T-helper 22 cell (primary cell): ENCODE measurements around the gene ARL2.

Experiments
- DNase-seq: peaks from one replicate; pipeline ENCODE4 v3.0.0-alpha.2; 2020; ENCODE audit warnings: low read depth

ARL2 gene

DNA sequence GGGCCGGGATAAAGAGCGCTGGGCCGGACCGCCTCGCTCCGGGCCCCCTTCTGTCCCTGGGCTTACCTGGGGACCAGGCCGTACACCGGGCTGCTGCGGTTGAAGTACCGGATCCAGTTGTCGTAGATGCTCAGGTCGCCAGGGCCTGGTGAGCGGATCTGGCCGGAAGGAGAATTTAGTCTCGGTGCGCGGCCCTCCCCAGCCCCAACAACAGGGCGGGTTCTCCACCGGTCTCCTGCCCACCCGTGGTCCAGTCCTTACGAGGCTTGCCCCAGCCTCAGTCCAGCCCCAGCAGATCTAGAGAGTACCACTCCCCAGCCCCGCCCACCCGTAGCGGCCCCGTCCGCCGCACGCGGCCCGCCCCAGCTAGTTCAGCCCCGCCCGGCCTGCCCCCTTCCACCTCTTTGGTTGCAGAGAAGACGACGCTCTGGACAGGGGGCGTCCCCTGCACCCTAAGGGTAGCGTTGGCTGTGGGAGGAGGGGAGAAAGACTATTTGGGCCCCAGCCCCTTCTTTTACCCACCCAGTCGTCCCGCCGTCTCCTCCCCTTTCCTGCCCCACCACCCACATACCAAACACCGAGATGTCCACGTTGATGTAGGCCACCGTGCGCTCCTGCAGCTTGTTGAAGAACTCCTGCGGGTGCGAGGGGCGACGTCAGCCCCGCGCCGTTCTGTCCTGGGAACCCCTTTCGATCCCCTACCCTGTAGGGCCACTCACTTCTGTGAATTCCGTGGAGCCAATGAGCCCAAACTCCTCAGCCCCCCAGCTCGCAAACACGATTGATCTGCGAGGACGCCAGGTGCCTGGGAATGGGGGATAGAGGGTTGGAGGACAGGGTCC is 33.8 kb downstream of the ARL2 start:
- no peak for DNase-seq

DNA sequence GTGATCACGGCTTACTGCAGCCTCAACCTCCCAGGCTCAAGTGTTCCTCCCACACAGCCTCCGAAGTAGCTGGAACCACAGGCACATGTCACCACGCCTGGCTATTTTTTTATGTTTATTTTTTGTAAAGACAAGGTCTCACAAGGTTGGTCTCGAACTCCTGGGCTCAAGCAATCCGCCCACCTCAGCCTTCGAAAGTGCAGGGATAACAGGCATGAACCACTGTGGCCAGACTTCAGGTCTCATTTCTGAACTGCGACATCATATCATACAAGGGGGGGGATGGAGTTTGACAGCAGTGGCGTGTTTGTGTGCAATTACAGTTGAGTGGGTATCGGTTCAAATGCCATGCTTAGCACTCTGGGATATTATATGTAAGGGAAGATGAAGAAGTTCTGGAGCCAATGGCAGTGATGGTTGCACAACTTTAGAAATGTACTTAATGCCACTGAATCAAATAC is 37.5 kb downstream of the ARL2 start:
- DNase-seq = no peak

DNA sequence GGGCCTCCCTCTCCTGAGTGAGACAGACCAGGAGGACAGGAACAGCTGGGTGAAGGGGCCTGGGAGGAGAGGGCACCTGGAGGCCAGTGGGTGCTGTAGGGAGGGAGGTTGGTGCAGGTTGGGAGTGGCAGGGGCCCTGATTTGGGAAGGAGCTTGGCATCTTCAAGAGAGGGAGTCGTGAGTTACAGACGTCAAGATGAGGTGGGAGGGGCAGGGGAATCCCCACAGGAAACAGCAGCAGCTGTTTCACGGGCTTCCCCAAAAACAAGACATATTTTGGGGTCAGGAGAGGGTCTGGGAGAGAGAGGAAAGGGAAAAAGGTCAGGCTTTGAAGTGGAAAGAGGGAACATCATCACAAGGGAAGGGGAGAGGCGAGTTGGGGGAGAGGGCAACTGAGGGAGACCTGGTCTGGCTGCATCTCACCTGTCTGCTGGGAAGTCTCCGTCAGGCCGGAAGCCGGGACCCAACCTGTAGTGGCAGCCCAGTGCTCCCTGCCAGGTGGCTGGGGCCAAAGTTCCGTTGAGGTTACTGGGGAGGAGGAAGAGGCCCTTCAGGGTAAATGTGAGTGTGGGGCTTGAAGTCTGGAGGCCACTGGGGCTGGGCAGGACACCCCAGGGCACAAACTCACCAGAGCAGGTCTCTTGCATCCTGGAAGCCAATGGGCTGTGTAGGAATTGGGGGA is 40.0 kb downstream of the ARL2 start:
- DNase-seq = no peak

DNA sequence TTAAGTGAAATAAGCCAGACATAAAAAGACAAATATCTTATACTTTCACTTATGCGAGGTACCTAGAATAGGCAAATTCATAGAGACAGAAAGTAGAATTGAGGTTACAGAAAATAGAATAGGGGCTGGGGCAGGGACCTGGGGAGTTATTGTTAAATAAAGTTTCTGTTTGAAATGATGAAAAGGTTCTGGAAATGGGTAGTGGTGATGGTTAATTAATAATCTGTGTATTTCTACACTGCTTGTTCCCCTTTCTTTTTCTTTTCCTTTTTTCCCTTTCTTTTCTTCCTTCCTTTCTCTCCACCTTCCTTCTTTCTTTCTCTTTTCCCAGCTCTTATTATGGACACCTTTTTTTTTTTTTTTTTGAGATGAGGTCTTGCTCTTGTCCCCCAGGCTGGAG is 41.6 kb downstream of the ARL2 start:
- DNase-seq = no peak

DNA sequence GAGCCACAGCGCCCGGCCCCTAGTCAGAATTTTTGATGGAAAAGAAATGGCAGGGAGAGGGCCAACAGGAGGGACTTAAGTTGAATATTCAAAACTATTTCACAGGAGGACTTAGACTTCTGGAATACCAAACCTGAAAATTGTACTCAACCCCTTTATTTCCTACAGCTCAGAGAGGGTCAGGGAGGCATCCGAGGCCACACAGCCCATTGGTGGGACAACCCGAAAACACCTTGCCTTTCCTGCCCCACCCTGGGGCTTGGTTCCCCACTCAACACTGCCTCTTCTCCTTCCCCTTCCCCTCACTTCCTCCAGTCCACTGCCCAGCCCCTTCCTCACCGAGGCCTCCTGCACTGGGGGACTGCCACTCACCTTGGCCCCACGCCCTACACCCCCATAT is 43.0 kb downstream of the ARL2 start:
- no peak for DNase-seq

DNA sequence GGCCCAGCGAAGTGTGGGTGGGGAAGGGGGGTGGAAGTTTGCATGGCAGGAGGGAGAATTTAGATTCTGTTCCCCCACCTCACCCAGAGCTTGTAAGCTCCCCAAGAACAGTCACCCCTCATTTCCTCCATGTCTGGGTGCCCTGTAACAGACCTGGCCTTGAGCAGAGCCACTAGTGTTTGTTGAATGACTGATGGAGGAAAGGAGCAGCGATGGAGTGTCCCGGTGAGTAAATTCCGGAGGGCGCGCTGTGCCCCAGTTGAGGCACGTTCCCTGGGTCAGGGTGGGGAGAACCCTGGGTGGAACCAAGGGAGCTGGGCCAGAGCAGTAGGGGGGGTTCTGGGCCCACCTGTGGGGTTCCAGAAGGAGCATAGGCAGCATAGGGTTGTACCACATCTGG is 43.6 kb downstream of the ARL2 start:
- DNase-seq = no peak

DNA sequence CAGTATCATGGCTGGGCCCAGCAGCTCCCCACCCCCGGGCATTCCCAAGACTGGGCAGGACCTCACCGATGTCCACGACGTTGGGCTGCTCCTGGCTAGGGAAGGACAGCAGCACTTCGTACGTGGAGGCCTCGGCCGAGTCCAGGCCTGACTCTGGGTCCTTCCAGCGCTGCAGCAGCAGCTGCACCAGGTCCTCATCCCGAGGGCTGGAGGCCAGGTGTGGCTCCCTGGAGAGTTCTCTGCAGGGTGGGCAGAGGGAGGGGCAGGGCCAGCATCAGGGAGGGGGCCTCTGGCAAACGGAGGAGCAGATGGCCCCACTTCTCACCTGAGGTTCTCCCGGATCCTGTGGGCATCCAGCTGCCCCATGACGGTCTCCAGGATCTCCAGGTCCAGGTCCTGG is 44.1 kb downstream of the ARL2 start:
- DNase-seq = no peak

DNA sequence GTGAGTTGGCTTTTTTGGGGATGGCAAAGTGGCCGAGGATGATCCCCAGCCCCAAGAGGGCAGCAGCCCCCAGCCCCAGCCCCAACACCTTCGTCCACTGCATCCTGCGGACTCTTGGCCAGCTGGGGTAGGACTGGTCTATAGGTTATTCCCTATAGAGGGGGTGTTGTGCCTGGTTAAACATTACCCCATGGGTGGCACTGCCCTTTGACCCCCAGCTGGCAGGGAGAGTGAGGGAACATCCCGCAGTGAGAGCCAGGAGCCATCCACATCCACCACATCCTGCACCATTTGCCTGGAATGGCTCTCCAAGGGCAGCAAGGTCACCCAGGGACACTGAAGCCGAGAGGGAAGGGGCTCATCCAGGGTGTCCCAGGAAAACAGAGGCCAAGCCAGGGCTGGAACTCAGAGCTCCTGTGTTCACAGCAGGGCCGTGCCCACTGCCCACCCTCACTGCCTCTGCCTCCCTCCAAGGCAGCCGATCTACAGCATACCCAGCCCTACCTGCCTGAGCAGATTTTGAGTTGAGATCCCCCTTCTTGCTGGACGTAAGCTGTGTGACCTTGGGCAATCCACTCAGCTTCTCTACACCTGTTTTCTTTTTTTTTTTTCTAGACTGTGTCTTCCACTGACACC is 44.6 kb downstream of the ARL2 start, which contains the start of gene NAALADL1:
TSS of gene NAALADL1 (minus strand) at position 135 of the 636 bp plus-strand sequence. CDS start at position 103, 32 bp downstream.
- no peak for DNase-seq

DNA sequence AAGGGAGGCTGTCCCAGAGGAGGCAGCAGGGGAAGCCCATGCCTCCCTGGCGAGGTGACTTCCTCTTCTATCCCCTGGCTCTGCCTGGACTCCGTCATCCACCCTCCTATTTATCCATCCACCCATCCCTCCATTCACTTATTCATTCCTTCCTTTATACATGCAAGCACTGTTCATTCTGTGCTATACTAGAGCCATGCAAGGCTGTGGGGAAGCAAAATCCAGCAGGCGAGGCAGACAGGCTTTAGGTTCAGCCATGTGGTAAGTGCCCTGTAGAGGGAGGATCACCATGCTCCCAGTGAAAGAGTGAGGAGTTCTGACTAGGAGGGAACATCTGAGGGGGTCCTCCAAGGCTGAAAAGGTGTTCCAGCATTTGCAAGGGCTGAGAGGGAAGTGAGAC is 45.6 kb downstream of the ARL2 start:
- DNase-seq = no peak

DNA sequence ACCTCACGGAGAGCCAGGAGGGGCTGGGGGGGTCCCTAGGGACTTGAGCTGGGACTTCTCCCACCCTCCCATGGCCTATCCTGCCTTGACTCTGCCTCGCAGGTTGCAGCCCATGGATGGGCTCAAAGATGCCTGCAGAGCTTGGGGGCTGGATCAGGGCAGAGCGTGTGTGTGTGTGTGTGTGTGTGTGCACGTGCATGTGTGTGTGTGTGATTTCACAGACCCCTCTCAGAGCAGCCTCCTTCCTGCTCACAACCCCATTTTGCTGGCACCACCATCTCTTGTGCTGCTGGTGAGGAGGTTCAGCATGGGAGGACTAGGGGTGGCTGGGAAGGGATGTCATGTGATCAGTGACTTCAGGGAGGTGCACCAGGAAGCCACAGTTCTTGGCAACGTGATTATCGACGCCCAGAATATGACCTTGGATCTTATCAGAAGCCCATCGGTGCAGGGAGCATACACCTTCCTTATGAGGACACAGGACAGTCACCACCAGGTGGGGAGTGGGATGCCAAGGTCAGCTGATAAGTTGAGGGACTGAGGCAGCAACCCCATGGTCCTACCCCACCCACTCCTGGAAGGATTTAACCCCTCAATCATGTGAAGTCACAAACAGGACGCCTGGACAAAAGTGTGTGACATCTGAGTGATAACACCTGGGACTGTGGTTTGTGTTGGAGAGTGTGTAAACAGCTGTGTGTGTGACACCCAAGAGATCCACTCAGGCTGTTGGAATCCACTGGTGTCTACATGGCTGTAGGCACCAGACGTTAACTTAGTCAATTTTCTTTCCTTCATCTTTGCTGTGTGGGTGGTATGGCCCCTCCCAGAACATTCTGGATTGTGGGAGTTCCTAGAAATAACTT is 46.2 kb downstream of the ARL2 start:
- DNase-seq = no peak

DNA sequence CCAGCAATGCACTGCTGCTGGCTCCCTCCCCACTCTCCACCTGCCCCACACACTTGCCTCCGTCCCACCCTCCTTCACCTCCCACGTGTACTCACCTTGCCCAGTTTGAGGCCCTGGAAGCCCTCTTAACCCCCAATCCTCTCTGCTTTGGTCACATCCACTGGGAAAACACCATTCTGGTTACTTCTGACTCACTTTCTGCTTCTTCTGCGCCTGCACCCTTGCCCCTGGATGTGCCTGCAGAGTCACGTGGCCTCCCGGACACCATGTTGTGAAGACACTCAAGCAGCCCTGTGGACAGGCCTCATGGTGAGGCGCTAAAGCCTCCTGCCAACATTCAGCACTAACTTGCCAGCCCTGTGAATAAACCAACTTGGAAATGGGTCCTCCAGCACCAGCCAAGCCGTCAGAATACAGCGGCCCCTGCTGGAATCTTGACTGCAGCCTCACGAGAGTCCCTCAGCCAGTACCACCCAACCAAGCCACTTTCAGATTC is 47.0 kb downstream of the ARL2 start:
- DNase-seq = no peak

DNA sequence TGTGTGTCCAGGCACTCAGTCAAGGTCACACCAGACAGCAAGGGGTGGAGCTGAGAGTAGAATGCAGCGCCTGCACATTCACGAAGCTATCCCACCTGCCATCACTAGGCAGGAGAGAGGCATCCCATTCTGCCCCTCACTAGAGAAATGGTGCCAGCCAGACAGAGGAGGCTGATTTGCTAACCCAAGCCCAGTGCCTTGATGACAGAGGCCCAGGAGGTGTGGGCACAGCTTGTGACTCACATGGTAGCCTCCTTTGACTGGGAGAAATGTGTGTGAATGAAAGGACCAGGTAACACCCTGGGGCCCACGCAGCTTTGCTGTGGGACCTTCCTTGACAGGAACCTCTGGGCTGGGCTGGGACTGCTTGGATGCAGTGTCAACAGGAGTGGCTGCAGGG is 49.6 kb downstream of the ARL2 start:
- DNase-seq = no peak

DNA sequence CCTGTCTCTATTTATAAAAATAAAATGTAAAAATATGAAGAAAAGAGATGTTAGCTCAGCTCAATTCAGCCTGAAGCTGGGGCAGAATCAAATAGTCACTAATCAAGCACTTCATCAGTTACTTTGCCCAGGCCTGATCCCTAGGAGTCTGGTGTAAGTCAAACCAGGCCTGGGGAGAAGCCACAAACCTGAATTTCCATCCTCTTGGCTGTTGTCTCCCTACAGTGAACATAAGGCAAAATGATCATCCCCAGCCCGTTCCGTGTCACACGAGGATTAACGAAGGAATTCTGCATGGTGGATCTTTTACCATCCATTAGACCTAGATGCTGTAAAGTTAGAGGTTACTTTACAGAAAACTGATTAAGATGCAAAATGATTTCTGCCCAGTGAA is 50.9 kb downstream of the ARL2 start:
- DNase-seq = no peak

DNA sequence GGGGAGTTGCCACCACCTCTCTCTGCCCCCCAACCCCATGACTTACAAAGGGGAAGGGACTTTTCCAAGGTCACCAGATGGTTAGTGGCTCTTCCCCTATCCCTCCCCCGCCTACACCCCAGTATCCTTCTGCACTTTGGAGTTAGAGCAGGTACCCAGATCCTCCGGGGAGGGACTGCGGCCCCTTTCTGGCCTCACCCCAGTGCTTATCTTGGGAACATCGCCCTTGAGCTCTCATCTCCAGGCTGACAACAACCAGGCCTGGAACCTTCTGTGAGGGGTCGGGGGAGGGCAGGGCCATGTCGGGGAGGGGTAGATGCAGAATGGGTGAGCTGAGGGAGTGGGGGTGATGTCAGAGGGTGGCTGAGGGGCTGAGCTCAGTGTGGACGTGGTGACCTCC is 51.9 kb downstream of the ARL2 start:
- no peak for DNase-seq

DNA sequence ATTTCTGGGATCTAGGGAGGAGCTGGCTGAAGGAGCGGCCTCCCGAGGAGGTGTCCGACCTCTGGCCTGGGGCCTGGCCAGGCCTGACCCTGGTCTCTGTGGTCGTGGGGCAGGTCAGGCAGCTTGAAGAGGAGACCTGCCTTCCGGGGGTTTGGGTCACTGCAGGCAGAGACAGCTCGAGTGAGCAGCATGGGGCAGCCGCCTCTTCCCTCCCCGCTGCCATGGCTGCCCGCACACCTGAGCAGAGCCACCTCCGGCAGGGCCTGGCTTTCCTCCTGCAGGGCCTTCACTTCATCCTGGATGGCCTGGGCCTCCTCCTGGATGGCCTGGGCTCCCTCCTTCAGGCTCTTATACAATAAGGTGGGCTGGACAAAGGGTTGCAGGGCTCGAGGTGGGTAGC is 52.4 kb downstream of the ARL2 start:
- DNase-seq = no peak

DNA sequence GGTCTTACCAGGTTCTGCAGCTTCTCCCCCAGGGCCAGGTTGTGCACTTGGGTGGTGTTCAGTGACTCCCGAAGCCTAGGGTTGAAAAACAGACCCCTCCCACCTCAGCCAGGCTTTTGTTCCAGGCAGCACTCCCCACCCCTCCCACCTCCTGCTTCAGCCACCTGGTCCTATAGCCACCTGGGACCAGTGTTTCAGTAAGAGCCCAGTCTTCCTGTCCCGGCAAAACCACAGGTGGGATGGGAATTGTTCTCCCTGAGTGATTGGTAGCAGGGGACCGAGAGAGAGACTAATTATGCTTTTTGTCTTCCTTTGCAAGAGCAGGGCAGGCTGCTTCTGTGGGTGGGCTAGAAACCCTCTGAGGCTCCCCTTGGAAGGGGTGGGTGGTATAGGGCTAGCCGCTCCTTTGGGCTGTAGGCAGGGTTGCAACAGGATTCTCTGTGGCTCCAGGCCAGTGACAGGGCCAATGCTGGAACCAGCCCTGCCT is 52.9 kb downstream of the ARL2 start:
- no peak for DNase-seq

DNA sequence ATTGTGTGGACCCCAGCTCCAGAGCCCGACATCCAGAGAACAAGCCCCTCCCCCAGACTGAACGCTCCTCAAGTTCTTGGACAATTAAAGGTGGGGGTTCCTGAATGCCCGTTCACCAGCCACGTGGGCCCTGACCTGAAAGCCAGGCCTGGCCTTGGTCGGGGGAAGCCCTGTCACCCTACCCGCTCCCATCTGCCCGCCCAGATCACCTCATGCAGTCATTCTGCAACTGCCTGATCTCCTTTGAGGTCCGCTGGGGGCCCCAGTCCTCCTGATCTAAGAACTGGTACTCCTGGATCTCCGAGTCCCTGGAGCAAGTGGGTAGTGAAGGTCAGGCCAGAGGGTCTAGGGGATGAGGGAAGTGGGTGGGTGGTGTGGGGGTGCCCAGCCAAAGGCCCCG is 53.5 kb downstream of the ARL2 start:
- DNase-seq = no peak

DNA sequence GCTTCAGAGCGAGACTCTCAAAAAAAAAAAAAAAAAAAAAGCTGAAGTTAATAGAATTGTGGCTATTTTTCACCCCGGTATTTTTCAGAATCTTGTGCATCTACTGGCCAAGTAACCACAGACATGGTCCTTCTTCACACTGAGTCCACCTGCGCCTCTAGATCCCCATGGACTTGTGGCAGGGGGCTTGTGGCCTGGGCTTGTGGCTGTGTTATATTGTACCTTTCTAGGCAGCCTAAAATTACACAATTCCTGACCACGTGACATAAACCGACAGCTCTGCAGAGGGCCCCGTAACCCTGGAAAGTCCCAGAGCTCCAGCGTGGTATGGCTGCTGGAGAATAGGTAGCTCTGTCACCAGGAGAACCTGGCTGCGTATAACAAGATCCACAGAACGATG is 55.3 kb downstream of the ARL2 start:
- no peak for DNase-seq
